ENCODE data around the gene AHSP. TPM values are rescaled to one million over a fixed set of nuclear protein-coding genes. Genes with fewer than 3 reads are reported as not detected.
"Not testable (repeated sequence)": the region's sequence is repeated elsewhere in the genome, so short reads cannot be mapped to it uniquely, and the experiment has no call there.

AHSP gene, protein sequence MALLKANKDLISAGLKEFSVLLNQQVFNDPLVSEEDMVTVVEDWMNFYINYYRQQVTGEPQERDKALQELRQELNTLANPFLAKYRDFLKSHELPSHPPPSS
- total RNA-seq (not detected), polyA plus RNA-seq (not detected)

DNA sequence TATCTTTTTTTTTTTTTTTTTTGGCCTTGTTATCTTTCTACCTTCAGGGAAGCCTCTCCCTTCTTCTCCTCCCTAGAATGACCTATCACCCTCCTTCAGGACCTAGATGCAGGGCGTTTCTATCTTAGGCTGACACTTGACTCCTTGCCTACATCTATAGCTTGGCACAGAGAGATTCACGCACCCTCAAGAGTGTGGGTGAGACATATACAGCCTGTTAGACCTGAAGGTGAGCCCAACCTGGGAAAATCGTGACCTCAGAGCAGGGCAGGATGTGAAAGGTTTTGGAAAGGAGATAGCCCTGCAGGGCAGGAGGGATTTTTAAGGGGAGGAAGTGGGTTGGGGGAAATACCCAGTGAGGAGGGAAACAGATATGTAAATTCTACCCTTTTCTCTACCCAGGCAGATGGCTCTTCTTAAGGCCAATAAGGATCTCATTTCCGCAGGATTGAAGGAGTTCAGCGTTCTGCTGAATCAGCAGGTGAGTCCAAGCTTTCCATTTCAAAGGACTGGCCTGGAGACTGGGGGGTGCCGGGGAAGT, at the start of gene AHSP:
AHSP (plus strand) TSS at position 167 of the 541 bp plus-strand sequence; CDS start at position 407, 240 bp downstream.
- H3K9me3 Mint-ChIP-seq, result no peaks in the 10 kb centered on the region
- ChIA-PET POLR2A (no interaction called here), CTCF (no interaction called here)
- DNase-seq, result no peak
- H3K27me3 ChIP-seq (ENCODE audit: insufficient read depth, low read length, poor library complexity, severe bottlenecking), result no peaks in the 10 kb centered on the region
- no peaks in the 10 kb centered on the region for H3K36me3 Mint-ChIP-seq
- H3K4me1 Mint-ChIP-seq, result no peaks in the 10 kb centered on the region
- no peaks in the 10 kb centered on the region for H3K4me1 ChIP-seq (ENCODE audit: insufficient read depth, low read length)
- no peak within 1 kb of the TSS for H3K4me3 ChIP-seq (ENCODE audit: low read length)
- H3K27me3 Mint-ChIP-seq, result peaks cover 22 to 34% of the 10 kb centered on the region in 2 donors
- H3K36me3 ChIP-seq (ENCODE audit: insufficient read depth, low read length), result no peaks in the 10 kb centered on the region
- H3K9me3 ChIP-seq (ENCODE audit: low read length), result no peaks in the 10 kb centered on the region
- H3K27ac ChIP-seq (ENCODE audit: low read depth, low read length), result no peak within 1 kb of the TSS
- no peak within 1 kb of the TSS for H3K4me3 Mint-ChIP-seq
- H3K27ac Mint-ChIP-seq, result peak within 1 kb of the TSS in 3 of 8 donors; percentile 5 to 51 (median 47)

DNA sequence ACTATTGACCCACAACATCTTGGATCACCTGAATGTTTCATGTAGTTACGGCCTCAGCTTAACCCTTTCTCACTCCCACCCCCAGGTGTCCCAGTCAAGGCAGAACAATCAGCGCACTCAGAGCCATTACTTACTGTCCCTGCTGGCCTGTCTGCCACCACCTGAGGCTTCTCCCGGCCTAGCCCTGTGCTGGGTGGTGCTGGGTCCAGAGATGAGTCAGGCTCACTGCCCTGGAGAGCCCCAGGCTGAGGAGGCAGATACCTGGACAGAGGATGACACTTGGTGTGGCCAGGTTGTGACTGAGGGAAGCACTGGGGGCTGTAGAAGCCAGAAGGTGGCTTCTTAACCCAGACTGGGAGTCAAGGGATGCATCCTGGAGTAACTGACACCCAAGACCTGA, 48.7 kb upstream of the AHSP start:
- H3K9me3 ChIP-seq (ENCODE audit: low read length), result no peaks in the 10 kb centered on the region
- H3K27me3 Mint-ChIP-seq, result peaks cover 0 to 8% of the 10 kb centered on the region in 2 donors
- H3K9me3 Mint-ChIP-seq, result no peaks in the 10 kb centered on the region
- peaks cover 0 to 2% (median 2%) of the 10 kb centered on the region in 3 donors for H3K36me3 Mint-ChIP-seq
- no peaks in the 10 kb centered on the region for H3K27me3 ChIP-seq (ENCODE audit: insufficient read depth, low read length, poor library complexity, severe bottlenecking)
- DNase-seq, result no peak
- H3K4me3 Mint-ChIP-seq, result peak overlapping the region in 2 of 7 donors; percentile 32 to 50
- H3K36me3 ChIP-seq (ENCODE audit: insufficient read depth, low read length), result no peaks in the 10 kb centered on the region
- no peak overlapping the region for H3K27ac ChIP-seq (ENCODE audit: low read depth, low read length)
- H3K4me1 Mint-ChIP-seq, result peaks cover 6 to 21% (median 11%) of the 10 kb centered on the region in 3 donors
- H3K4me1 ChIP-seq (ENCODE audit: insufficient read depth, low read length), result peaks cover 4% of the 10 kb centered on the region
- no peak overlapping the region for H3K4me3 ChIP-seq (ENCODE audit: low read length)
- ChIA-PET CTCF (interaction anchor here (5.3 kb wide), 1 partner anchor 20 kb away, joined by 23 read pairs; the partner anchor contains the start of gene ARMC5), POLR2A (interaction anchor here (2.9 kb wide), 1 partner anchor 9 kb away, joined by 16 read pairs; no protein-coding TSS in a partner anchor)
- peak overlapping the region in 1 of 8 donors; percentile 55 for H3K27ac Mint-ChIP-seq

DNA sequence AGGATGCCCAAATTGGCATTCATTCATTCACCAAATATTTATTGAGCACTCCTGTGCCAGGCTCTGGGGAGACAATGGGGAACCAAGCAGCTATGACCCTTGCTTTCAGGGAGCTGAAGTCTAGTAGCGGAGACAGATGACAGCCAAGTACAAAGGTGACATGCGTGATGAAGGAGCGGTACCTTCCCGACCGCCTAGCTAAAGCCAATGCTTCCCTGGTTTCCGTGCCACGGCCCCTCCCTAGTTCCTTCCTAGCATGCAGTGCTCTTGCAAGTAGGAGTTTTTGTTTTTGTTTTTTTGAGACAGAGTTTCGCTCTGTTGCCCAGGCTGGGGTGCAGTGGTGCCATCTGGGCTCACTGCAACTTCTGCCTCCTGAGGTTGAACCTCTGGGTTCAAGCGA, 47.9 kb upstream of the AHSP start:
- Histone ChIP-seq H3K9me3 (ENCODE audit: low read length) (no peaks in the 10 kb centered on the region), H3K27ac (ENCODE audit: low read depth, low read length) (no peak overlapping the region), H3K4me3 (ENCODE audit: low read length) (no peak overlapping the region), H3K27me3 (ENCODE audit: insufficient read depth, low read length, poor library complexity, severe bottlenecking) (no peaks in the 10 kb centered on the region), H3K4me1 (ENCODE audit: insufficient read depth, low read length) (peaks cover 4% of the 10 kb centered on the region), H3K36me3 (ENCODE audit: insufficient read depth, low read length) (no peaks in the 10 kb centered on the region)
- Mint-ChIP-seq H3K36me3 (peaks cover 0 to 2% (median 2%) of the 10 kb centered on the region in 3 donors), H3K27me3 (peaks cover 0 to 4% of the 10 kb centered on the region in 2 donors), H3K4me1 (peaks cover 6 to 21% (median 11%) of the 10 kb centered on the region in 3 donors), H3K4me3 (peak overlapping the region in 1 of 7 donors; percentile 14), H3K27ac (peak overlapping the region in 1 of 8 donors; percentile 51), H3K9me3 (no peaks in the 10 kb centered on the region)
- CTCF ChIA-PET, result interaction anchor here (0.6 to 1.0 kb wide), 2 partner anchors 19 to 34 kb away, joined by 3 read pairs; no protein-coding TSS in a partner anchor
- POLR2A ChIA-PET, result no interaction called here
- no peak for DNase-seq

DNA sequence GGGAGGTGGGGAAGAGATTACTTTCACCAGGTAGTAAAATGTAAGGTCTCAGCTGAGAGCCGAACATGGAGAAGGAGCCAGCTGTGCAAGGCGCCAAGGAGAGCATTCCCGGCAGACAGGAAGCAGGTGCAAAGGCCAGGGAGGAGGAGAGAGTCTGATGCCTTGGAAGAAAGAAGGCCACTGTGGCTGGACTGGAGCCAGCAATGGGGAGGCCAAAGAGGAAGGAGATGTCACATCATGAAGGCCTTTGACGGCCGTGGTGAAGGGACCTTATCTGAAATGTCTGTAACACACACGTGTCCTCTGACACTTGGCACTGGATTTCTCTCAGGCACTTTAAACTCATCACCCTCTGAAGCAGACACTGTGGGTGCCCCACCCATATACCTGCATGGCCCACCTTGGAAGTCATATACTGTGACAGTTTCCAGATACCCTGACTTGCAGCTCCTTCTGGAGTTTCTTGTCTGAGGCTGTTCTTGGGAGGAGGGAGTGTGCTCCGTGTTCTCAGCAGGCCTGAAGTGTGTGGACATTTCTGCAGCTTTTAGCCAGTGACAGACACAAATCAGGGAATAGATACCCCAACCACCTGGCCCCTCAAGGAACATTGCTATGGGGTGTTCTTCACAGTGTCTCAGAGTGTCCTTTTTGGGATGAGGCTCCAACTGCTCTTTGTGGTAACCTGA, 46.7 kb upstream of the AHSP start:
- H3K27me3 Mint-ChIP-seq, result peaks cover 0 to 4% of the 10 kb centered on the region in 2 donors
- H3K36me3 Mint-ChIP-seq, result peaks cover 0 to 2% (median 2%) of the 10 kb centered on the region in 3 donors
- ChIA-PET CTCF (interaction anchor here (1.2 kb wide), 1 partner anchor 10 kb away, joined by 3 read pairs; no protein-coding TSS in a partner anchor), POLR2A (no interaction called here)
- no peak overlapping the region for H3K27ac ChIP-seq (ENCODE audit: low read depth, low read length)
- H3K36me3 ChIP-seq (ENCODE audit: insufficient read depth, low read length), result no peaks in the 10 kb centered on the region
- H3K27ac Mint-ChIP-seq, result no peak overlapping the region
- H3K9me3 ChIP-seq (ENCODE audit: low read length), result no peaks in the 10 kb centered on the region
- peaks cover 6 to 21% (median 9%) of the 10 kb centered on the region in 3 donors for H3K4me1 Mint-ChIP-seq
- H3K27me3 ChIP-seq (ENCODE audit: insufficient read depth, low read length, poor library complexity, severe bottlenecking), result no peaks in the 10 kb centered on the region
- H3K9me3 Mint-ChIP-seq, result no peaks in the 10 kb centered on the region
- H3K4me3 ChIP-seq (ENCODE audit: low read length), result no peak overlapping the region
- DNase-seq, result no peak
- H3K4me3 Mint-ChIP-seq, result no peak overlapping the region
- peaks cover 6% of the 10 kb centered on the region for H3K4me1 ChIP-seq (ENCODE audit: insufficient read depth, low read length)

DNA sequence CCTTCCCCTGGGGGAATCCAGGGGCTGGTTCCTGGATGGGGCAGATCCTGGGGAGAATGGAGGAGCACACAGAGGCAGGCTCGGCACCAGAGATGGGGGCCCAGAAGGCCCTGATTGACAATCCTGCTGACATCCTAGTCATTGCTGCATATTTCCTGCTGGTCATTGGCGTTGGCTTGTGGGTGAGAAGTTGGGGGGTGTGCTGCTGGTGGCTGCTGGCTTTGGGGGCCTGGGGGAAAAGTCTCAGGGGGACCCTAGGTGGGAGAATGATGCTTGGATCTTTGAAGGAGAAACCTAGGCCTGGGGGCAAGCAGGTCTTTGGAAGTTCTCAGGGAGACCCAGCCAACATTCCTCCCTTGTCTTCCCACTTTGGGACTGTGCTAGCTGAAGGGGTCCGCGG, 44.6 kb upstream of the AHSP start, which contains the start of gene SLC5A2:
SLC5A2 (plus strand) TSS at position 43 of the 400 bp plus-strand sequence; CDS start at position 57, 14 bp downstream.
- Mint-ChIP-seq H3K4me1 (peaks cover 0 to 18% (median 14%) of the 10 kb centered on the region in 3 donors), H3K9me3 (no peaks in the 10 kb centered on the region), H3K27me3 (peaks cover 0 to 4% of the 10 kb centered on the region in 2 donors), H3K36me3 (peaks cover 0 to 2% (median 2%) of the 10 kb centered on the region in 3 donors), H3K27ac (peak within 1 kb of the TSS in 1 of 8 donors; percentile 12), H3K4me3 (peak within 1 kb of the TSS in 2 of 7 donors; percentile 34 to 66)
- H3K4me3 ChIP-seq (ENCODE audit: low read length), result no peak within 1 kb of the TSS
- no peak within 1 kb of the TSS for H3K27ac ChIP-seq (ENCODE audit: low read depth, low read length)
- DNase-seq, result no peak
- H3K9me3 ChIP-seq (ENCODE audit: low read length), result no peaks in the 10 kb centered on the region
- H3K4me1 ChIP-seq (ENCODE audit: insufficient read depth, low read length), result peaks cover 14% of the 10 kb centered on the region
- POLR2A ChIA-PET, result no interaction called here
- no peaks in the 10 kb centered on the region for H3K27me3 ChIP-seq (ENCODE audit: insufficient read depth, low read length, poor library complexity, severe bottlenecking)
- H3K36me3 ChIP-seq (ENCODE audit: insufficient read depth, low read length), result no peaks in the 10 kb centered on the region
- CTCF ChIA-PET, result no interaction called here

DNA sequence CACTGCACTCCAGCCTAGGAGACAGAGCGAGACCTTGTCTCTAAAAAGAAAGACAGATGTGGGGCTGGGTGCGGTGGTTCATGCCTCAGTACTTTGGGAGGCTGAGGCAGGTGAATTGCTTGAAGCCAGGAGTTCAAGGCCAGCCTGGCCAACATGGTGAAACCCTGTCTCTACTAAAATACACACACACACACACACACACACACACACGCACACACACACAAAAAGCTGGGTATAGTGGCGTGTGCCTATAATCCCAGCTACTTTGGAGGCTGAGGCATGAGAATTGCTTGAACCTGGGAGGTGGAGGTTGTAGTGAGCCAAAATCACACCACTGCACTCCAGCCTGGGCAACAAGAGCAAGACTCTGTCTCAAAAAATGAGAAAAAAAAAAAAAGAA, 43.7 kb upstream of the AHSP start:
- H3K4me3 ChIP-seq (ENCODE audit: low read length); CTCF ChIA-PET; H3K27ac ChIP-seq (ENCODE audit: low read depth, low read length); DNase-seq; H3K36me3 ChIP-seq (ENCODE audit: insufficient read depth, low read length); H3K36me3 Mint-ChIP-seq; H3K27me3 Mint-ChIP-seq; H3K27ac Mint-ChIP-seq; H3K27me3 ChIP-seq (ENCODE audit: insufficient read depth, low read length, poor library complexity, severe bottlenecking); H3K9me3 Mint-ChIP-seq; POLR2A ChIA-PET; H3K4me3 Mint-ChIP-seq; H3K9me3 ChIP-seq (ENCODE audit: low read length): not testable (repeated sequence)
- peaks cover 14% of the 10 kb centered on the region for H3K4me1 ChIP-seq (ENCODE audit: insufficient read depth, low read length)
- H3K4me1 Mint-ChIP-seq, result peaks cover 0 to 17% (median 13%) of the 10 kb centered on the region in 3 donors

DNA sequence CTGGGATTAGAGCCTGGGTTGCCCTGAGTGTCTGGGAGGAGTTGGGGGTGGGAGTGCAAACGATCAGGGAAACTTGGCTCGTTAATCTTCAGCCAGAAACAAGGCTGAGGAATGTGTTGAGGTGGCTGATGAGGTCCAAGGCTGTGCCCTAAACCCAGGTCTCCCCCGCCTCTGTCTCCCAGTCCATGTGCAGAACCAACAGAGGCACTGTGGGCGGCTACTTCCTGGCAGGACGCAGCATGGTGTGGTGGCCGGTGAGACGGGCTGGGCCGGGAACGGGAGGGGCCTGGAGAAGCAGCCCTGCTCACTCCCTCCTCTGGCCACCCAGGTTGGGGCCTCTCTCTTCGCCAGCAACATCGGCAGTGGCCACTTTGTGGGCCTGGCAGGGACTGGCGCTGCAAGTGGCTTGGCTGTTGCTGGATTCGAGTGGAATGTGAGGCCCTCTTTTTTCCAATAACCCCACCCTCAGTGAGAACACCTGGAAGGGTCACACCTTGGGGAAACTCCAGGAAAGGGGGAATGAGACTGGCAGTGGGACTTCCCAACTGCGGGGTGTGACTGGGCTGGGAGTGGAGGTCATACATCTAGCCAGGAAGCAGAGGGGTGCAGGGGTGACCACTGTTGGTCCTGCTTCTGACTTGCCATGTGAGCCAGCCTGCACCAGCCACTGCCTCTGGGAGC, 43.1 kb upstream of the AHSP start:
- Mint-ChIP-seq H3K36me3 (peaks cover 0 to 2% (median 2%) of the 10 kb centered on the region in 3 donors), H3K27me3 (peaks cover 0 to 2% of the 10 kb centered on the region in 2 donors), H3K4me1 (peaks cover 2 to 17% (median 13%) of the 10 kb centered on the region in 3 donors), H3K27ac (no peak overlapping the region), H3K9me3 (no peaks in the 10 kb centered on the region), H3K4me3 (peak overlapping the region in 2 of 7 donors; percentile 37 to 50)
- H3K4me1 ChIP-seq (ENCODE audit: insufficient read depth, low read length), result peaks cover 14% of the 10 kb centered on the region
- no peak overlapping the region for H3K4me3 ChIP-seq (ENCODE audit: low read length)
- H3K9me3 ChIP-seq (ENCODE audit: low read length), result no peaks in the 10 kb centered on the region
- no peak for DNase-seq
- H3K27me3 ChIP-seq (ENCODE audit: insufficient read depth, low read length, poor library complexity, severe bottlenecking), result no peaks in the 10 kb centered on the region
- ChIA-PET CTCF (interaction anchor here (0.9 kb wide), 1 partner anchor 24 kb away, joined by 6 read pairs; no protein-coding TSS in a partner anchor), POLR2A (no interaction called here)
- no peak overlapping the region for H3K27ac ChIP-seq (ENCODE audit: low read depth, low read length)
- H3K36me3 ChIP-seq (ENCODE audit: insufficient read depth, low read length), result no peaks in the 10 kb centered on the region

All from CD8-positive, alpha-beta memory T cell (primary cell).